ENCODE data around the gene IGSF8.

DNA sequence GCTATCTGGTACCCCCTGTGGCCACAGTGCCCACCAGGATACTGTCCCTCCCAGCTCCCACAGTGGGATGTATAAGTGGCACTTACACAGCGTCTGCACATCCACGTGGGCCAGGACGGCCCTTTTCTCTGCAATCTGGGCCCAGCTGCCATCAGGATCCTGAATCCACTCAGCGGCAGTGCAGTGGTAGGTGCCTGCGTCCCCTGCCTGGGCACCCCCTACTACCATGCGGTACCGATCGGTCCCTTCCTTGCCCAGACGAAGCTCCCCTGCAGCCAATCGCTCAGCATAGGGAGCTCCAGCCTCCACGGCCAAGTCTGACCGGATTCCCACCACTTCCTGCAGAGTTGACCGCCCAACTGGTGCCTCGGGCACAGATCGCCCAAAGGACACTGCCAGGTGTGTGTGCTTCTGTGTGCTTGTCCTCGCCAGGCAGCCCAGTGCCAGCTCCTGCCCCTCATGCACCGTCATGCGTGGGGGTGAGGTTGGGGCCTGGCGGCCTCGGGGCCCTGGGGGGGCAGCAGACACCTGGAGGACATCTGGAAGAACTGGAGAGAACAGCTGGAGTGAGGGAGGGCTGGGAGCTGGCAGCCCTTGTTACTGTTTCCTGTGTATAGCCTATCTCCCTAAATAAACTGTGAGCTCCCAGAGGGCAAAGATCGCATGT lies 4.7 kb downstream of the IGSF8 start:
- TF ChIP-seq POLR2A (IDR thresholded peaks at IDR 0.05), result no peak
- TF ChIP-seq, protein P1, sequence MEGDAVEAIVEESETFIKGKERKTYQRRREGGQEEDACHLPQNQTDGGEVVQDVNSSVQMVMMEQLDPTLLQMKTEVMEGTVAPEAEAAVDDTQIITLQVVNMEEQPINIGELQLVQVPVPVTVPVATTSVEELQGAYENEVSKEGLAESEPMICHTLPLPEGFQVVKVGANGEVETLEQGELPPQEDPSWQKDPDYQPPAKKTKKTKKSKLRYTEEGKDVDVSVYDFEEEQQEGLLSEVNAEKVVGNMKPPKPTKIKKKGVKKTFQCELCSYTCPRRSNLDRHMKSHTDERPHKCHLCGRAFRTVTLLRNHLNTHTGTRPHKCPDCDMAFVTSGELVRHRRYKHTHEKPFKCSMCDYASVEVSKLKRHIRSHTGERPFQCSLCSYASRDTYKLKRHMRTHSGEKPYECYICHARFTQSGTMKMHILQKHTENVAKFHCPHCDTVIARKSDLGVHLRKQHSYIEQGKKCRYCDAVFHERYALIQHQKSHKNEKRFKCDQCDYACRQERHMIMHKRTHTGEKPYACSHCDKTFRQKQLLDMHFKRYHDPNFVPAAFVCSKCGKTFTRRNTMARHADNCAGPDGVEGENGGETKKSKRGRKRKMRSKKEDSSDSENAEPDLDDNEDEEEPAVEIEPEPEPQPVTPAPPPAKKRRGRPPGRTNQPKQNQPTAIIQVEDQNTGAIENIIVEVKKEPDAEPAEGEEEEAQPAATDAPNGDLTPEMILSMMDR (IDR thresholded peaks at IDR 0.05), result no peak

All from ovary (tissue), 3 donors.